ENCODE measurements around the gene PEX16. TPM values are rescaled to one million over a fixed set of nuclear protein-coding genes. Genes with fewer than 3 reads are reported as not detected.

Gene PEX16
- total RNA-seq = 10 to 100 TPM; 18.7 to 31.7 (median 26.5) TPM
- 10 to 100 TPM in 1 of 2 donors, 1 to 10 TPM in 1; 2.9 to 30.0 TPM for polyA plus RNA-seq
- long read RNA-seq, donor 1, transcript PEX16-202 (11 exons, 1,335 nt) = major isoform, 104 of 159 reads
- long read RNA-seq, donor 1, partial matches to known transcripts = 25 of 159 reads
- long read RNA-seq, donor 1, other reads (novel, unspliced or antisense) = 30 of 159 reads
- long read RNA-seq, donor 2, partial matches to known transcripts = 6 of 11 reads
- long read RNA-seq, donor 2, other reads (novel, unspliced or antisense) = 0 of 11 reads
- long read RNA-seq, donor 3, transcript PEX16-202 (11 exons, 1,335 nt) = major isoform, 41 of 47 reads
- long read RNA-seq, donor 3, partial matches to known transcripts = 0 of 47 reads
- long read RNA-seq, donor 3, other reads (novel, unspliced or antisense) = 6 of 47 reads

- no peaks in the 10 kb centered on the region for H3K36me3 ChIP-seq
- H3K9me3 ChIP-seq = no peaks in the 10 kb centered on the region
- H3K4me3 ChIP-seq = peak within 1 kb of the TSS; percentile 86
- peak; percentile 86 for TF ChIP-seq POLR2A (IDR thresholded peaks at IDR 0.05)
- peak; percentile 15 for TF ChIP-seq EP300 (IDR thresholded peaks at IDR 0.05)
- TF ChIP-seq CTCF (IDR thresholded peaks at IDR 0.05) = peak in 1 of 3 donors; percentile 14
- no peaks in the 10 kb centered on the region for H3K4me1 ChIP-seq (ENCODE audit: insufficient read depth)
- DNase-seq = peak; percentile 96 to 98 (median 98)
- H3K27me3 ChIP-seq = no peaks in the 10 kb centered on the region
- H3K27ac ChIP-seq = peak within 1 kb of the TSS; percentile 16 to 83
- 0 to 1% (median 1%) methylated on average over 42 to 45 of the region's 45 CpGs for WGBS, 3 donors
- intact Hi-C loops (cut with DNase I) = loop anchor here in 1 of 4 donors (2.0 kb wide), 1 partner anchor 71 kb away; the partner anchor contains the start of gene CRY2
Observed at GRCh38 chr11:45917623-45918330, at the start of gene PEX16. Gene PEX16 (minus strand): TSS chr11:45917877. CDS start chr11:45917811, 66 bp downstream.

- Histone ChIP-seq H3K27ac (peak overlapping the region in 1 of 2 donors; percentile 0), H3K9me3 (no peaks in the 10 kb centered on the region), H3K4me3 (no peak overlapping the region), H3K27me3 (no peaks in the 10 kb centered on the region), H3K36me3 (no peaks in the 10 kb centered on the region), H3K4me1 (ENCODE audit: insufficient read depth) (no peaks in the 10 kb centered on the region)
- peak; percentile 59 to 74 (median 65) for DNase-seq
- TF ChIP-seq CTCF (IDR thresholded peaks at IDR 0.05) (peak; percentile 78 to 85 (median 79)), EP300 (IDR thresholded peaks at IDR 0.05) (no peak)
- intact Hi-C loops (cut with DNase I) = loop anchor here in 3 of 4 donors (5.0 to 10.0 kb wide), 5 partner anchors 37 to 340 kb away; no protein-coding TSS in a partner anchor
- WGBS, 3 donors = 17 to 19% (median 18%) methylated on average over 9 of the region's 9 CpGs
Observed at GRCh38 chr11:45964911-45965389, 47.3 kb upstream of the PEX16 start.

GRCh38 chr11:45961751-45962240, 44.1 kb upstream of the PEX16 start:
- TF ChIP-seq CTCF (IDR thresholded peaks at IDR 0.05) (no peak), POLR2A (IDR thresholded peaks at IDR 0.05) (no peak), EP300 (IDR thresholded peaks at IDR 0.05) (no peak)
- H3K4me1 ChIP-seq (ENCODE audit: insufficient read depth) = no peaks in the 10 kb centered on the region
- H3K27me3 ChIP-seq = no peaks in the 10 kb centered on the region
- WGBS, 3 donors = 72 to 86% (median 74%) methylated on average over 7 of the region's 7 CpGs
- no peaks in the 10 kb centered on the region for H3K36me3 ChIP-seq
- H3K4me3 ChIP-seq = no peak overlapping the region
- H3K27ac ChIP-seq = no peak overlapping the region
- intact Hi-C loops (cut with DNase I) = loop anchor here in 1 of 4 donors (10.0 kb wide), 2 partner anchors 273 to 343 kb away; no protein-coding TSS in a partner anchor
- DNase-seq = no peak
- H3K9me3 ChIP-seq = no peaks in the 10 kb centered on the region

GRCh38 chr11:45960387-45961095, 42.9 kb upstream of the PEX16 start:
- intact Hi-C loops (cut with DNase I) = loop anchor here in 1 of 4 donors (10.0 kb wide), 2 partner anchors 274 to 344 kb away; no protein-coding TSS in a partner anchor
- WGBS, 3 donors = 23 to 25% (median 25%) methylated on average over 4 of the region's 4 CpGs
- no peak overlapping the region for H3K4me3 ChIP-seq
- peaks cover 2% of the 10 kb centered on the region for H3K4me1 ChIP-seq (ENCODE audit: insufficient read depth)
- TF ChIP-seq CTCF (IDR thresholded peaks at IDR 0.05) = no peak
- no peak for TF ChIP-seq EP300 (IDR thresholded peaks at IDR 0.05)
- TF ChIP-seq POLR2A (IDR thresholded peaks at IDR 0.05) = no peak
- no peaks in the 10 kb centered on the region for H3K9me3 ChIP-seq
- DNase-seq = no peak
- no peaks in the 10 kb centered on the region for H3K36me3 ChIP-seq
- H3K27me3 ChIP-seq = no peaks in the 10 kb centered on the region
- H3K27ac ChIP-seq = no peak overlapping the region

Measured in ovary (tissue), 10 donors.